Stimulated activated CD8-positive, alpha-beta memory T cell treated with anti-CD3 and anti-CD28 coated beads, Interleukin-7, amount 100 ng/mL, for 4 hours (primary cell): Measurements from ENCODE around the gene EIF4G3.
"Not testable (repeated sequence)": the region's sequence is repeated elsewhere in the genome, so short reads cannot be mapped to it uniquely, and the experiment has no call there.

ENCODE experiments used
- DNase-seq, 2 donors: peaks; one replicate each; pipeline ENCODE4 v3.0.0-alpha.2; 2020; ENCODE audit warnings: low read depth in 2 of 2

EIF4G3 gene

DNA sequence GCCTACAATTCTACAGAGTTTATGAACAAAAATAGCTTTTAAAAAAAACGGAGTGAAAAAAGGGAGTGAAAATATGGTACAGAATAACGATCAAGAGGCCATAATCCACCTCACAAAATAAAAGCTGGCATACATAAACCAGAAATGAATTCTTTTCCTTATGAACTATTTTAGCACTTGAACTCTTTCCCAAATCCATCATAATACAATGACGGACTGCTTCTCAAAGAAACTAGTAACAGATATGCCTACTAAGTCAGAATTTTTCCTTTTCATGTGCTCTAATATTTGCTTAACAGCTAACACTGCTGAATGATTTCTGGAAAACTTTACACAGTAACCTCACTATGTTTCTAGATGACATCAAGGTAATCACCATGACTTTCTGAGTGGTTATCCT, 144.0 kb downstream of the EIF4G3 start:
- no peak for DNase-seq

DNA sequence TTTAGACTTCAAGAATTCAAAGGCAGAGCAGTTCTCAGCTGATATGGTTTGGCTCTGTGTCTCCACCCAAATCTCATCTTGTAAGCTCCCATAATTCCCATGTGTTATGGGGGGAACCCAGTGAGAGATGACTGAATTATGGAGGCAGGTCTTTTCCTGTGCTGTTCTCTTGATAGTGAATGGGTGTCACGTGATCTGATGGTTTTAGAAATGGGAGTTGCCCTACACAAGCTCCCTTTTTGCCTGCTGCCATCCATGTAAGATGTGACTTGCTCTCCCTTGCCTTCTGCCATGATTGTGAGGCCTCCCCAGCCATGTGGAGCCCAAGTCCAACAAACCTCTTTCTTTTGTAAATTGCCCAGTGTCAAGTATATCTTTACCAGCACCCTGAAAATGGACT, 146.5 kb downstream of the EIF4G3 start:
- DNase-seq = no peak

DNA sequence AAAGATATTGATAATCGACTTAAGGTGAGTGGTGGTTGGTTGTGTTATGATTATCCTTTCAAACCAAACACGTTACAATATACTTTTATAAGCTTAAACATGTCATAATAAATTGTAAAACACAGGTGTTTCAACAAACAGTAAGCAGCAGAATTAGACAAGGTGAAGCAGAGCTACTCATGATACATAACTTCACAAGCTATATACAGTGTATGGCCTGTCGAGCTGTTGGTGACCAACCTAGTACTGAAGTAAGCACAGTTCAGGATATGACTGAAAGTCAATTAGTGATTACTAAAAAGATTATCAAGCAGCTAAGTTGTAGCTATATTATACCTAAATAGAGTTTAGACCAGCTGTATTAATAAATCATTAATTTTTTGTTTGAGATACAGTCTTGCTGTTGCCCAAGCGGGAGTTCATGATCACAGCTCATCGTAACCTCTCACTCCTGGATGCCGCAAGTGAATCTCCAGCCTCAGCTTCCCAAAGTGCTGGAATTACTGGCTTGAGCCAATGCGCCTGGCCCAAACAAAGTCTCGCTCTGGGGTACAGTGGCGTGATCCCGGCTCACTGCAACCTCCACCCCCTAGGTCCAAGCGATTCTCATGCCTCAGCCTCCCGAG, 148.1 kb downstream of the EIF4G3 start:
- no peak for DNase-seq

DNA sequence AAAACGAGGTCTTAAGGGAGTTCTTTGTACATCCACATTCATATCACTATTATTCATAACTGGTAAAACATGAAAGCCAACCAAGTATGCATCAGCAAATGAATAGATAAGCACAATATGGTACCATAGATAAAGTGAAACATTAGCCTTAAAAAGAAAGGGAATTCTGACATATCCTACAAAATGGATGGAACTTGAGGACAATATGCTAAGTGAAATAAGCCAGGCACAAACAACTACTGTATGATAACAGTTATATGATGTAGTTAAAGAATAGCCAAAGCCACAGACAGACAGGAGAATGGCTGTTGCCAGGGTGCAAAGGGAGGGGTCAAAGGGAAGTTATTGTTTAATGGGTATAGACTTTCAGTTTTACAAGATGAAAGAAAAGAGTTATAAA, 148.9 kb downstream of the EIF4G3 start:
- DNase-seq = no peak

DNA sequence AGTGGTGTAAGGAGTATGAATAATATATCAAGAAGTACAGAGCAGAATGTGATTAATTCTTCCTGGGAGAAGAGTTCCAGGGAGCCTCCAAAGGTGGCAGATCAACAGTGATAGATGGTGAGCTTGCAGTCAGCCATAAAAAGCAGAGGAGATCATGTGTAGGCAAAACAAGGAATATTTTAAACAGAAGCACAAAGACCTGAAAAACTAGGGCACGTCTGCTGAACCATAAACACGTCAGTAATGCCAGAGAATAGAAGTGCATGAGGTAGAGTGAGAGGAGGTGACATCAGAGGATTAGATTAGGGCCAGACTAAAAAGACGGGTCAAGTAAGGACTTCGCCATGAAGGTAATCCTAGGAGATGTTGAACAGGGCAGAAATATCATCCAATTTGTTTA, 151.8 kb downstream of the EIF4G3 start:
- no peak for DNase-seq

GRCh38 chr1:21024136-21024896, 152.4 kb downstream of the EIF4G3 start:
- not testable (repeated sequence) for DNase-seq

DNA sequence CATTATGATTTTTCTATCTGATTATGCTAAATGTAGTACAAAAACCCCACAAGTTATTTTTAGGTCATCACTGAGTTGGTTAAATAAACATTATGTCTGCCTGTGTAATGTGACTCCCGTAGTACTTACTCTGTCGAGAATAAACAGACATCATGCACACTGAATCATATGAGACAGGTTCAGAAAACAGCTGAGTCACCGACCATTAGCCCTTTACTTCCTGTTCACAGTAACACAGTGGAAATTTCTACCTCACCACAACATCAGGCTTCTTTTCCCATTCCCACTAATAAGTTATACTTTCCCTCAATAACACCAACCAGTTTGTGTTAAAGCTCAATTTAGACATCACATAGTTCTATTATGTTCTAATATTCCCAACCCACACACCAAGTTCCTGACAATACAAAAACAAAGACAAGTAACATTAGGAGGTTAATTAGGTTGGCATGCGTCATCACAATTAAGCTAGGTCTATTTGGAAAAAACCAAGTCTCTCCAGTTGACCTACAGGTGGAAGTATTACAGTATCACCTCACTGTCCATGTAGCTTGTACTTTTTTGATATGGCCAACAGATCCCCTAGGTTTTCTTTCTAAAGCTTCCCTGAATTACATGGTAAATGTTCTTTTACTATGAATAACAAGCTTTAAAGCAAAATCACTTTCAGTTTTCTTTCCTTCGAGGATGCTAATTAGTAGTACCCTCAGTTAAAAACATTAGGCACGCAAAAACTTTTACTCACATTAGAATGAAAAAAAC, 154.2 kb downstream of the EIF4G3 start:
- DNase-seq = peak in 1 of 2 donors; percentile 24

GRCh38 chr1:21021311-21021710, 155.4 kb downstream of the EIF4G3 start:
- DNase-seq = no peak

- DNase-seq = no peak
Measured at GRCh38 chr1:21020151-21020550, 156.5 kb downstream of the EIF4G3 start.

DNA sequence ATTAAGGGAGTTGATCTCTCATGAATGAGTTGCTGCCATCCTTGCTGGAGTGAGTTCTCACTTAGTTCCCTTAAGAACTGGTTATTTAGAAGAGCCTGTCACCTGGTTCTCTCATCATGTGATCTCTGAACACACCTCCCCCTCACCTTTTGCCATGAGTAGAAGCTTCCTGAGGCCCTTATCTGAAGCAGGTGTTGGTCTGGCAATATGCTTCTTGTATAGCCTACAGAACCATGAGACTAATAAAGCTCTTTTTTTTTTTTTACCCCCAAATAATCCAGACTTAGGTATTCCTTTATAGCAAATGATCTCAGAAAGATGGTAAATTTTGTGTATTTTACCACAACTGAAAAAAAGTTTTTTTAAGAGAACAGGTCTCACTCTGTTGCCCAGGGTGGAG, 158.0 kb downstream of the EIF4G3 start:
- DNase-seq = no peak

GRCh38 chr1:21013510-21013909, 163.2 kb downstream of the EIF4G3 start:
- DNase-seq = no peak

DNA sequence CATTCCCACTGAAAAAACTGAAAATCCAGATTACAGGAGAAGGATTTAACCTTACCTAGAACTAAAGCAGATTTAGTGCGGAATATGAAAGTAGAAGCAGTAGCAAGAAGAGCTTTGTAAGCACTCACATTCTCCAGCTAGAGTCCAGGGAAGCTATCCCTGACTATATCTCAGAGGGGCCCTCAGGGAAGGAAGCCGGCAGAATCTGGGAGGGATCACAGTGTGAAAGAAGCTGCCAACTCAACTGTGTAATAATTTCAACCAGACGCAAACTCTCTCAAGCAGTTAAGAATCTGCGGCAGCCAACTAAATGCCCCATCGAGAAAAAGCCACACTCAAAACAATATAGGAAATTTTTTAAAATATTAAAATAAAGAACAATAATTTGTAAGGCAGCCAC, 163.8 kb downstream of the EIF4G3 start:
- DNase-seq = no peak

DNA sequence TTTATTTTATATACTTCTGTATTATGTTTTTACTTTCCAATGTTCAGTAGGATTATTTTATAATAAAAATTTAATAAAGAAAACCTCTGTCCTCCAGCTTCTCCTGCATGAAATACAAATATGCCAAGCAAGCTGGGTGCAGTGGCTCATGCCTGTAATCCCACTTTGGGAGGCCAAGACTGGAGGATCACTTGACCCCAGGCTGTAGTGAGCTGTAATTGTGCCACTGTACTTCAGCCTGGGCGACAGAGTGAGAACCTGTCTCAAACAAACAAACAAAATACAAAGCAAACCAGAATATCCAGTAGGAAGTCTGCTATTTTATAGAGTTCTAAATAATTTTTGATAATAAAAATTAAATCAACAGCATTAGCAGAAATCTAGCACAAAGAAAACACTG, 168.8 kb downstream of the EIF4G3 start:
- no peak for DNase-seq

- DNase-seq = no peak
Measured at GRCh38 chr1:21005466-21006239, 171.0 kb downstream of the EIF4G3 start.

DNA sequence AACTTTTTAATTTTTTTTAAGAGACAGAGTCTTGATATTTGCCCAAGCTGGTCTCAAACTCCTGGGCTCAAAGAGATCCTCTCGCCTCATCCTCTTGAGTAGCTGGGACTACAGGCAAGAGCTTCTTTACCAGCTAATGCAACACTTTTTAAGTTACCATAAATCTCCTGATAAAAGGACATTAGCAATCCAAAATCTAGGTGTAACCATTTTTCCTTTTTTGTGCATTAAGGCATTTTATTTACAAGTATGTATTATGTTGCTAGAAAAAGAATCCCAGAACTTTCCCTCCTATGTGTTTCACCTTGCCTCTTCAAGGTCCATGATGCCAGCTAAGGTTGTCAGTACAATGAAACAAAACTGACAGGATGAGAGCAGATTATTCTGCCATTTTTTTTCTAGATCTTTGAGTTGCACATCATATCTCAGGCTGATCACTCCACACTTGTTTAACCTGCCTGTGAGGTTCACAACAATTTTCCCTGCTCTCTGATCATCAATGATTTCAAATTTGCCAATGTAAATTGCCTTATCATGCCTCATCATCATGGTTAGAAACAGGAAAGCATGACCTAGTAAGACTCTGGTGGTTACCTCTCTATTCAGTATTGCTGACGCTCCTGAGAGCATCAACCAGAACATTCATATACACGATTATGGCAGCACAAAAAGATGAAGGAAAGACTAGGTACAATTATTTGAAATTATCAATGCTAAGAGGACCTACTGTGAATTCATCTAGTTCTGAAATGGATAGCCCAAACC, 173.2 kb downstream of the EIF4G3 start:
- no peak for DNase-seq

- DNase-seq = no peak
Measured at GRCh38 chr1:21001042-21001441, 175.7 kb downstream of the EIF4G3 start.

- no peak for DNase-seq
Measured at GRCh38 chr1:21000245-21000594, 176.5 kb downstream of the EIF4G3 start.

- DNase-seq = no peak
Measured at GRCh38 chr1:20999525-21000244, 177.0 kb downstream of the EIF4G3 start.

DNA sequence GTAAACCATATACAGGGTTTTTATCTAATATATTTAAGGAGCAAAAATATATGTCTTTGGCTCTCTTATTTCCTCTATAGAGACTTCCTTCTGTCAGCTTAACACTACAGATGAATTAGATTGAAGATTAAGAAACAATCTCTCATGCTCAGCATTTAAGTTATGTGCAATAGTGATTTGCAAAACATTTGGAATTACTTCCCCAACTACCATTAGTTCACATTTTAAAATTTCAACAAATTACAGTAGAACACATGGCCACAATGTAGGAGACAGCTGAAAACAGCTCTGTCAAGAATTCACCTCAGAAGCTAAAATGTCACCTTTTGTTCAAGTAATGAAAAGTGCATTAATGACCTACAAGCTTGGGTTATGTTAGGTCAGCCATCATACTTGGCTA, 177.9 kb downstream of the EIF4G3 start:
- DNase-seq = no peak

DNA sequence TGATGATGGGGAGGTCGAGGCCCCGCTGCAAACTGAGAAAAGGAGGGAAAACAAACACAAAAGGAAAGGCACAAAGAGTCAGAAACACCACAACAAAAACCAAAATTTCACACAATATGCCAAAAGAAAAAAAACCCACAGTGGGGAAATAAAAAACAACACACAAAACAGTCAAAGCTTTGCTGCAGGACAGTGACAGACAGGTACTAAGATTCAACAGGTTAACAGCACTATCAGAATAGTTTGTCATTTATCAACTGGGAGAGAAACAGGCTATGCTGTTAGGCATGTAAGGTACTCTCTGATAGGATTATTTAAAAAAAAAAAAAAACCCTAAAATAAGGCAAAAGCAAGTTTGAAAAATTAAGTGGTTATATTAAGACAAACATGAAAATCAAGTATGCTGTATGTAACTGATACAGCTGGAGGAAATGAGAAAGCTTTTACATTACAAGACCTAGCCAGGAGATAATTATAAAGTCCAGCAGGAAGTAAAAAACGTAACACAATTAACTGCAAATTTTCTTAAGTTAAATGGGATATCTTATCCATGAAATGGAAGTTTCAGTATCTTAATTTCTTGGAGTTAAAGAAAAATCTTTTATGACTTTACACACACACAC, 179.0 kb downstream of the EIF4G3 start:
- no peak for DNase-seq
